ENCODE measurements around the gene GTF2H1. TPM values are rescaled to one million over a fixed set of nuclear protein-coding genes. Genes with fewer than 3 reads are reported as not detected.

Gene GTF2H1
- polyA plus RNA-seq, 1 experiment: 53.2 TPM

GRCh38 chr11:18304745-18305144 is 17.6 kb upstream of the GTF2H1 start:
- DNase-seq (ENCODE audit: low read depth, low spot score): no peak
- H3K27me3 ChIP-seq (ENCODE audit: control insufficient read depth, insufficient read depth, low read length): no peaks in the 10 kb centered on the region
- H3K9me3 ChIP-seq (ENCODE audit: control insufficient read depth, insufficient read depth, low read length): no peaks in the 10 kb centered on the region
- H3K4me3 ChIP-seq (ENCODE audit: low read depth, low read length): no peak overlapping the region
- POLR2A ChIA-PET: no interaction called here
- no peak overlapping the region for H3K27ac ChIP-seq (ENCODE audit: low read depth, low read length)
- TF ChIP-seq CTCF (IDR thresholded peaks at IDR 0.05; ENCODE audit: low read depth, low read length): no peak
- CTCF ChIA-PET: interaction anchor here (0.7 kb wide), 1 partner anchor 805 kb away, joined by 4 read pairs; no protein-coding TSS in a partner anchor

- Histone ChIP-seq H3K27me3 (ENCODE audit: control insufficient read depth, insufficient read depth, low read length) (no peaks in the 10 kb centered on the region), H3K9me3 (ENCODE audit: control insufficient read depth, insufficient read depth, low read length) (no peaks in the 10 kb centered on the region), H3K27ac (ENCODE audit: low read depth, low read length) (no peak overlapping the region), H3K4me3 (ENCODE audit: low read depth, low read length) (no peak overlapping the region)
- ChIA-PET POLR2A (no interaction called here), CTCF (interaction anchor here (0.9 to 1.3 kb wide), 2 partner anchors 14 to 64 kb away, joined by 4 to 5 read pairs; no protein-coding TSS in a partner anchor)
- TF ChIP-seq CTCF (IDR thresholded peaks at IDR 0.05; ENCODE audit: low read depth, low read length): no peak
- DNase-seq (ENCODE audit: low read depth, low spot score): no peak
Observed at GRCh38 chr11:18307461-18308139, 14.8 kb upstream of the GTF2H1 start.

GRCh38 chr11:18308242-18308641 is 14.1 kb upstream of the GTF2H1 start:
- Histone ChIP-seq H3K9me3 (ENCODE audit: control insufficient read depth, insufficient read depth, low read length) (no peaks in the 10 kb centered on the region), H3K27ac (ENCODE audit: low read depth, low read length) (no peak overlapping the region), H3K4me3 (ENCODE audit: low read depth, low read length) (no peak overlapping the region), H3K27me3 (ENCODE audit: control insufficient read depth, insufficient read depth, low read length) (no peaks in the 10 kb centered on the region)
- no peak for TF ChIP-seq CTCF (IDR thresholded peaks at IDR 0.05; ENCODE audit: low read depth, low read length)
- no peak for DNase-seq (ENCODE audit: low read depth, low spot score)
- POLR2A ChIA-PET: no interaction called here
- CTCF ChIA-PET: interaction anchor here (0.9 to 1.3 kb wide), 2 partner anchors 15 to 64 kb away, joined by 4 to 5 read pairs; no protein-coding TSS in a partner anchor

GRCh38 chr11:18309691-18310090 is 12.7 kb upstream of the GTF2H1 start:
- Histone ChIP-seq H3K4me3 (ENCODE audit: low read depth, low read length) (no peak overlapping the region), H3K27me3 (ENCODE audit: control insufficient read depth, insufficient read depth, low read length) (no peaks in the 10 kb centered on the region), H3K9me3 (ENCODE audit: control insufficient read depth, insufficient read depth, low read length) (no peaks in the 10 kb centered on the region), H3K27ac (ENCODE audit: low read depth, low read length) (no peak overlapping the region)
- ChIA-PET CTCF (no interaction called here), POLR2A (no interaction called here)
- DNase-seq (ENCODE audit: low read depth, low spot score): no peak
- no peak for TF ChIP-seq CTCF (IDR thresholded peaks at IDR 0.05; ENCODE audit: low read depth, low read length)

- no peak for DNase-seq (ENCODE audit: low read depth, low spot score)
- Histone ChIP-seq H3K9me3 (ENCODE audit: control insufficient read depth, insufficient read depth, low read length) (no peaks in the 10 kb centered on the region), H3K4me3 (ENCODE audit: low read depth, low read length) (no peak overlapping the region), H3K27me3 (ENCODE audit: control insufficient read depth, insufficient read depth, low read length) (no peaks in the 10 kb centered on the region), H3K27ac (ENCODE audit: low read depth, low read length) (no peak overlapping the region)
- ChIA-PET CTCF (no interaction called here), POLR2A (no interaction called here)
- TF ChIP-seq CTCF (IDR thresholded peaks at IDR 0.05; ENCODE audit: low read depth, low read length): no peak
Observed at GRCh38 chr11:18310800-18311340, 11.5 kb upstream of the GTF2H1 start.
